Nephron progenitor cell (in vitro differentiated cells): ENCODE data around the gene FNDC3B.
A peak's percentile ranks its signal among the peaks of the same experiment; 100 is the strongest.

ENCODE experiments used
- DNase-seq: peaks from one replicate; pipeline ENCODE4 v3.0.0; 2021
- H3K27ac Mint-ChIP-seq: 2 replicates; pipeline ENCODE4 v1.8.0; 2021; ENCODE audit warnings: mild to moderate bottlenecking, moderate library complexity, mixed read lengths
- H3K27me3 Mint-ChIP-seq: 2 replicates; pipeline ENCODE4 v1.8.0; 2021; ENCODE audit warnings: mild to moderate bottlenecking, low read depth, mixed read lengths; ENCODE audit not compliant: poor library complexity
- H3K36me3 Mint-ChIP-seq: 2 replicates; pipeline ENCODE4 v1.8.0; 2021; ENCODE audit warnings: low read depth, mixed read lengths
- H3K4me1 Mint-ChIP-seq: 2 replicates; pipeline ENCODE4 v1.8.0; 2021; ENCODE audit warnings: mixed read lengths
- H3K4me3 Mint-ChIP-seq: 2 replicates; pipeline ENCODE4 v1.8.0; 2021; ENCODE audit warnings: mild to moderate bottlenecking, moderate library complexity, mixed read lengths
- H3K9me3 Mint-ChIP-seq: 2 replicates; pipeline ENCODE4 v1.8.0; 2021; ENCODE audit warnings: mild to moderate bottlenecking, moderate library complexity, mixed read lengths
- CTCF ChIP-seq: fragments of 200-600 bp; sonication (generic); IDR thresholded peaks from 2 replicates; pipeline ENCODE4 v1.5.0; 2021; ENCODE audit warnings: antibody characterized with exemption

Gene FNDC3B

GRCh38 chr3:172048599-172048998 lies 9.2 kb downstream of the FNDC3B start:
- Mint-ChIP-seq H3K36me3 (peaks cover 59% of the 10 kb centered on the region), H3K9me3 (peaks cover 13% of the 10 kb centered on the region), H3K4me3 (no peak overlapping the region), H3K4me1 (peaks cover 32% of the 10 kb centered on the region), H3K27me3 (no peaks in the 10 kb centered on the region), H3K27ac (no peak overlapping the region)
- no peak for DNase-seq
- no peak for TF ChIP-seq CTCF

GRCh38 chr3:172051310-172051956 lies 12.1 kb downstream of the FNDC3B start:
- H3K4me1 Mint-ChIP-seq = peaks cover 19% of the 10 kb centered on the region
- H3K4me3 Mint-ChIP-seq = no peak overlapping the region
- peaks cover 13% of the 10 kb centered on the region for H3K9me3 Mint-ChIP-seq
- H3K27ac Mint-ChIP-seq = no peak overlapping the region
- H3K36me3 Mint-ChIP-seq = peaks cover 60% of the 10 kb centered on the region
- H3K27me3 Mint-ChIP-seq = no peaks in the 10 kb centered on the region
- no peak for TF ChIP-seq CTCF
- DNase-seq = no peak

GRCh38 chr3:172051957-172052354 lies 12.6 kb downstream of the FNDC3B start:
- Mint-ChIP-seq H3K4me1 (peaks cover 24% of the 10 kb centered on the region), H3K27ac (no peak overlapping the region)

GRCh38 chr3:172052405-172052804 lies 13.0 kb downstream of the FNDC3B start:
- peaks cover 60% of the 10 kb centered on the region for H3K36me3 Mint-ChIP-seq
- TF ChIP-seq CTCF = no peak
- peak overlapping the region; percentile 57 for H3K27ac Mint-ChIP-seq
- DNase-seq = no peak
- H3K9me3 Mint-ChIP-seq = peaks cover 13% of the 10 kb centered on the region
- H3K4me3 Mint-ChIP-seq = no peak overlapping the region
- H3K4me1 Mint-ChIP-seq = peaks cover 29% of the 10 kb centered on the region
- no peaks in the 10 kb centered on the region for H3K27me3 Mint-ChIP-seq

More at GRCh38 chr3:172051957-172052354, 12.6 kb downstream of the FNDC3B start:
- DNase-seq = no peak
- H3K4me3 Mint-ChIP-seq = no peak overlapping the region
- H3K27me3 Mint-ChIP-seq = no peaks in the 10 kb centered on the region
- peaks cover 60% of the 10 kb centered on the region for H3K36me3 Mint-ChIP-seq
- H3K9me3 Mint-ChIP-seq = peaks cover 13% of the 10 kb centered on the region
- TF ChIP-seq CTCF = no peak

GRCh38 chr3:172054115-172054764 lies 14.9 kb downstream of the FNDC3B start:
- peak overlapping the region; percentile 86 for H3K27ac Mint-ChIP-seq
- TF ChIP-seq CTCF = no peak
- H3K36me3 Mint-ChIP-seq = peaks cover 41% of the 10 kb centered on the region
- DNase-seq = no peak
- peaks cover 13% of the 10 kb centered on the region for H3K9me3 Mint-ChIP-seq
- peaks cover 36% of the 10 kb centered on the region for H3K4me1 Mint-ChIP-seq
- H3K27me3 Mint-ChIP-seq = no peaks in the 10 kb centered on the region
- no peak overlapping the region for H3K4me3 Mint-ChIP-seq

- peak overlapping the region; percentile 76 for H3K27ac Mint-ChIP-seq
- no peak for DNase-seq
- peaks cover 37% of the 10 kb centered on the region for H3K36me3 Mint-ChIP-seq
- no peaks in the 10 kb centered on the region for H3K27me3 Mint-ChIP-seq
- no peak for TF ChIP-seq CTCF
- no peak overlapping the region for H3K4me3 Mint-ChIP-seq
- peaks cover under 1% of the 10 kb centered on the region for H3K9me3 Mint-ChIP-seq
- peaks cover 36% of the 10 kb centered on the region for H3K4me1 Mint-ChIP-seq
Observed at GRCh38 chr3:172056416-172056815, 17.0 kb downstream of the FNDC3B start.
